ENCODE results near the gene CDC25A. TPM values are rescaled to one million over a fixed set of nuclear protein-coding genes. Genes with fewer than 3 reads are reported as not detected.

CDC25A gene
- total RNA-seq, 5 donors from 2014 or later (not counting 1 experiment from before 2014, with no cell fraction given), result 0.28 to 1.1 (median 0.44) TPM

- Mint-ChIP-seq H3K27me3 (peaks cover 3 to 4% of the 10 kb centered on the region in 2 donors), H3K4me1 (peaks cover 7 to 8% (median 7%) of the 10 kb centered on the region in 3 donors), H3K36me3 (no peaks in the 10 kb centered on the region), H3K9me3 (no peaks in the 10 kb centered on the region), H3K27ac (no peak overlapping the region), H3K4me3 (no peak overlapping the region)
- ChIA-PET CTCF (interaction anchor here in 1 of 2 donors (0.6 kb wide), 1 partner anchor 175 kb away, joined by 3 read pairs; no protein-coding TSS in a partner anchor), POLR2A (no interaction called here)
- WGBS (ENCODE audit: insufficient coverage), result no CpG with 5 or more reads among the region's 3 CpGs
- peaks cover 0 to 2% of the 10 kb centered on the region in 2 experiments for H3K4me1 ChIP-seq (ENCODE audit: control insufficient read depth in 1 of 2, extremely low read depth in 1 of 2, insufficient read depth in 2 of 2, low read length in 2 of 2)
- no peaks in the 10 kb centered on the region for H3K9me3 ChIP-seq
- ATAC-seq (replicated peaks in 1 of 4), result no peak
- H3K27ac ChIP-seq (ENCODE audit: low read length), result no peak overlapping the region
- DNase-seq, result no peak
- H3K27me3 ChIP-seq (replicated peaks in 1 of 2; ENCODE audit: control insufficient read depth in 2 of 2, extremely low read depth in 1 of 2, insufficient read depth in 2 of 2, low read length in 1 of 2), result peaks cover 0 to 14% of the 10 kb centered on the region in 2 experiments
- no peak overlapping the region for H3K4me3 ChIP-seq (ENCODE audit: control insufficient read depth in 1 of 2, extremely low read depth in 1 of 2, low read length in 1 of 2)
- H3K36me3 ChIP-seq (ENCODE audit: control insufficient read depth in 2 of 2, extremely low read depth in 1 of 2, insufficient read depth in 1 of 2, low read length in 1 of 2), result no peaks in the 10 kb centered on the region
These were observed 37.4 kb upstream of the CDC25A start for GRCh38 chr3:48225587-48225986.

GRCh38 chr3:48222616-48223513 is 34.6 kb upstream of the CDC25A start, which contains the start of gene CAMP:
CAMP (plus strand) TSS chr3:48223495; CDS start chr3:48223512, 17 bp downstream.
- Histone ChIP-seq H3K36me3 (ENCODE audit: control insufficient read depth in 2 of 2, extremely low read depth in 1 of 2, insufficient read depth in 1 of 2, low read length in 1 of 2) (no peaks in the 10 kb centered on the region), H3K27me3 (replicated peaks in 1 of 2; ENCODE audit: control insufficient read depth in 2 of 2, extremely low read depth in 1 of 2, insufficient read depth in 2 of 2, low read length in 1 of 2) (peaks cover 0 to 14% of the 10 kb centered on the region in 2 experiments), H3K4me3 (ENCODE audit: control insufficient read depth in 1 of 2, extremely low read depth in 1 of 2, low read length in 1 of 2) (no peak within 1 kb of the TSS), H3K9me3 (no peaks in the 10 kb centered on the region), H3K27ac (ENCODE audit: low read length) (no peak within 1 kb of the TSS), H3K4me1 (ENCODE audit: control insufficient read depth in 1 of 2, extremely low read depth in 1 of 2, insufficient read depth in 2 of 2, low read length in 2 of 2) (peaks cover 0 to 2% of the 10 kb centered on the region in 2 experiments)
- Mint-ChIP-seq H3K36me3 (no peaks in the 10 kb centered on the region), H3K4me3 (no peak within 1 kb of the TSS), H3K27me3 (peaks cover 0 to 4% of the 10 kb centered on the region in 2 donors), H3K4me1 (peaks cover 7 to 8% (median 7%) of the 10 kb centered on the region in 3 donors), H3K27ac (no peak within 1 kb of the TSS), H3K9me3 (no peaks in the 10 kb centered on the region)
- POLR2A ChIA-PET, result no interaction called here
- WGBS (ENCODE audit: insufficient coverage), result 88% methylated on average over 4 of the region's 11 CpGs
- DNase-seq, result peak in 10 of 35 experiments; percentile 5 to 53 (median 12)
- CTCF ChIA-PET, result interaction anchor here in 1 of 2 donors (0.6 kb wide), 1 partner anchor 1274 kb away, joined by 18 read pairs; no protein-coding TSS in a partner anchor
- no peak for ATAC-seq (replicated peaks in 1 of 4)

- Histone ChIP-seq H3K4me3 (ENCODE audit: control insufficient read depth in 1 of 2, extremely low read depth in 1 of 2, low read length in 1 of 2) (no peak overlapping the region), H3K9me3 (no peaks in the 10 kb centered on the region), H3K27ac (ENCODE audit: low read length) (no peak overlapping the region), H3K27me3 (replicated peaks in 1 of 2; ENCODE audit: control insufficient read depth in 2 of 2, extremely low read depth in 1 of 2, insufficient read depth in 2 of 2, low read length in 1 of 2) (peaks cover 0 to 7% of the 10 kb centered on the region in 2 experiments), H3K36me3 (ENCODE audit: control insufficient read depth in 2 of 2, extremely low read depth in 1 of 2, insufficient read depth in 1 of 2, low read length in 1 of 2) (no peaks in the 10 kb centered on the region), H3K4me1 (ENCODE audit: control insufficient read depth in 1 of 2, extremely low read depth in 1 of 2, insufficient read depth in 2 of 2, low read length in 2 of 2) (no peaks in the 10 kb centered on the region)
- no peak for DNase-seq
- 90% methylated on average over 9 of the region's 9 CpGs for WGBS (ENCODE audit: insufficient coverage)
- no peak overlapping the region for H3K27ac Mint-ChIP-seq
- H3K36me3 Mint-ChIP-seq, result no peaks in the 10 kb centered on the region
- peaks cover 0 to 3% (median 0%) of the 10 kb centered on the region in 3 donors for H3K4me1 Mint-ChIP-seq
- no peaks in the 10 kb centered on the region for H3K9me3 Mint-ChIP-seq
- POLR2A ChIA-PET, result no interaction called here
- peaks cover 0 to 4% of the 10 kb centered on the region in 2 donors for H3K27me3 Mint-ChIP-seq
- H3K4me3 Mint-ChIP-seq, result no peak overlapping the region
- ATAC-seq (replicated peaks in 1 of 4), result no peak
- CTCF ChIA-PET, result no interaction called here
These were observed 32.5 kb upstream of the CDC25A start for GRCh38 chr3:48220746-48221145.

GRCh38 chr3:48219543-48219942 is 31.3 kb upstream of the CDC25A start:
- Mint-ChIP-seq H3K27ac (no peak overlapping the region), H3K9me3 (no peaks in the 10 kb centered on the region), H3K4me3 (no peak overlapping the region), H3K4me1 (peaks cover 0 to 3% (median 0%) of the 10 kb centered on the region in 3 donors), H3K36me3 (no peaks in the 10 kb centered on the region), H3K27me3 (peaks cover 0 to 4% of the 10 kb centered on the region in 2 donors)
- Histone ChIP-seq H3K9me3 (no peaks in the 10 kb centered on the region), H3K4me1 (ENCODE audit: control insufficient read depth in 1 of 2, extremely low read depth in 1 of 2, insufficient read depth in 2 of 2, low read length in 2 of 2) (no peaks in the 10 kb centered on the region), H3K4me3 (ENCODE audit: control insufficient read depth in 1 of 2, extremely low read depth in 1 of 2, low read length in 1 of 2) (no peak overlapping the region), H3K27me3 (replicated peaks in 1 of 2; ENCODE audit: control insufficient read depth in 2 of 2, extremely low read depth in 1 of 2, insufficient read depth in 2 of 2, low read length in 1 of 2) (peaks cover 0 to 4% of the 10 kb centered on the region in 2 experiments), H3K36me3 (ENCODE audit: control insufficient read depth in 2 of 2, extremely low read depth in 1 of 2, insufficient read depth in 1 of 2, low read length in 1 of 2) (no peaks in the 10 kb centered on the region), H3K27ac (ENCODE audit: low read length) (no peak overlapping the region)
- ChIA-PET POLR2A (no interaction called here), CTCF (no interaction called here)
- no peak for ATAC-seq (replicated peaks in 1 of 4)
- 100% methylated on average over 2 of the region's 3 CpGs for WGBS (ENCODE audit: insufficient coverage)
- no peak for DNase-seq

GRCh38 chr3:48218537-48218936 is 30.3 kb upstream of the CDC25A start:
- no peaks in the 10 kb centered on the region for H3K4me1 ChIP-seq (ENCODE audit: control insufficient read depth in 1 of 2, extremely low read depth in 1 of 2, insufficient read depth in 2 of 2, low read length in 2 of 2)
- no peak for DNase-seq
- WGBS (ENCODE audit: insufficient coverage), result 100% methylated on average over 3 of the region's 5 CpGs
- Mint-ChIP-seq H3K9me3 (no peaks in the 10 kb centered on the region), H3K4me3 (no peak overlapping the region), H3K4me1 (peaks cover 0 to 3% (median 0%) of the 10 kb centered on the region in 3 donors), H3K27me3 (peaks cover 0 to 4% of the 10 kb centered on the region in 2 donors), H3K27ac (no peak overlapping the region), H3K36me3 (no peaks in the 10 kb centered on the region)
- ChIA-PET CTCF (no interaction called here), POLR2A (interaction anchor here in 1 of 2 donors (0.6 kb wide), 1 partner anchor 15 kb away, joined by 3 read pairs; no protein-coding TSS in a partner anchor)
- no peaks in the 10 kb centered on the region for H3K9me3 ChIP-seq
- H3K27ac ChIP-seq (ENCODE audit: low read length), result no peak overlapping the region
- no peak for ATAC-seq (replicated peaks in 1 of 4)
- H3K36me3 ChIP-seq (ENCODE audit: control insufficient read depth in 2 of 2, extremely low read depth in 1 of 2, insufficient read depth in 1 of 2, low read length in 1 of 2), result no peaks in the 10 kb centered on the region
- H3K4me3 ChIP-seq (ENCODE audit: control insufficient read depth in 1 of 2, extremely low read depth in 1 of 2, low read length in 1 of 2), result no peak overlapping the region
- peaks cover 0 to 4% of the 10 kb centered on the region in 2 experiments for H3K27me3 ChIP-seq (replicated peaks in 1 of 2; ENCODE audit: control insufficient read depth in 2 of 2, extremely low read depth in 1 of 2, insufficient read depth in 2 of 2, low read length in 1 of 2)

GRCh38 chr3:48217449-48217848 is 29.2 kb upstream of the CDC25A start:
- no peaks in the 10 kb centered on the region for H3K9me3 Mint-ChIP-seq
- no peak for DNase-seq
- no peaks in the 10 kb centered on the region for H3K4me1 ChIP-seq (ENCODE audit: control insufficient read depth in 1 of 2, extremely low read depth in 1 of 2, insufficient read depth in 2 of 2, low read length in 2 of 2)
- WGBS (ENCODE audit: insufficient coverage), result 89% methylated on average over 4 of the region's 4 CpGs
- ATAC-seq (replicated peaks in 1 of 4), result no peak
- peaks cover 0 to 4% of the 10 kb centered on the region in 2 donors for H3K27me3 Mint-ChIP-seq
- no peaks in the 10 kb centered on the region for H3K36me3 Mint-ChIP-seq
- POLR2A ChIA-PET, result no interaction called here
- no peak overlapping the region for H3K27ac ChIP-seq (ENCODE audit: low read length)
- no peaks in the 10 kb centered on the region for H3K9me3 ChIP-seq
- H3K36me3 ChIP-seq (ENCODE audit: control insufficient read depth in 2 of 2, extremely low read depth in 1 of 2, insufficient read depth in 1 of 2, low read length in 1 of 2), result no peaks in the 10 kb centered on the region
- CTCF ChIA-PET, result no interaction called here
- H3K4me1 Mint-ChIP-seq, result peaks cover 0 to 3% (median 0%) of the 10 kb centered on the region in 3 donors
- H3K27ac Mint-ChIP-seq, result no peak overlapping the region
- H3K4me3 ChIP-seq (ENCODE audit: control insufficient read depth in 1 of 2, extremely low read depth in 1 of 2, low read length in 1 of 2), result no peak overlapping the region
- no peak overlapping the region for H3K4me3 Mint-ChIP-seq
- H3K27me3 ChIP-seq (replicated peaks in 1 of 2; ENCODE audit: control insufficient read depth in 2 of 2, extremely low read depth in 1 of 2, insufficient read depth in 2 of 2, low read length in 1 of 2), result peaks cover 0 to 4% of the 10 kb centered on the region in 2 experiments

All from T-cell (primary cell).